Mesothelial cell of epicardium (in vitro differentiated cells): ENCODE results near the gene LIPT2. TPM values are rescaled to one million over a fixed set of nuclear protein-coding genes. Genes with fewer than 3 reads are reported as not detected.

Experiments
- DNase-seq, 2 experiments: peaks; one replicate each; pipeline ENCODE4 v3.0.0; 2021; ENCODE audit warnings: low spot score in 2 of 2; ENCODE audit not compliant: unreplicated experiment in 2 of 2
- H3K27ac Mint-ChIP-seq: 2 replicates; pipeline ENCODE4 v1.8.0; 2021; ENCODE audit warnings: mixed read lengths
- H3K27me3 Mint-ChIP-seq: 2 replicates; pipeline ENCODE4 v1.8.0; 2021; ENCODE audit warnings: low read depth, mixed read lengths
- H3K36me3 Mint-ChIP-seq: 2 replicates; pipeline ENCODE4 v1.8.0; 2021; ENCODE audit warnings: mixed read lengths
- H3K4me1 Mint-ChIP-seq: 2 replicates; pipeline ENCODE4 v1.8.0; 2021; ENCODE audit warnings: mixed read lengths
- H3K4me3 Mint-ChIP-seq: 2 replicates; pipeline ENCODE4 v1.8.0; 2021; ENCODE audit warnings: mild to moderate bottlenecking, moderate library complexity, mixed read lengths
- H3K9me3 Mint-ChIP-seq: 2 replicates; pipeline ENCODE4 v1.8.0; 2021; ENCODE audit warnings: mixed read lengths
- CTCF ChIP-seq: fragments of 200-600 bp; sonication (generic); IDR thresholded peaks from one replicate; pipeline ENCODE4 v1.5.0; 2021; ENCODE audit warnings: antibody characterized with exemption; ENCODE audit not compliant: unreplicated experiment
- total RNA-seq: library from RNA; stranded (reverse); gene quantifications from 3 replicates; pipeline ENCODE4 v1.2.1, GENCODE V29; 2021

Gene LIPT2
- total RNA-seq, 1 donor from 2014 or later = 8.7 TPM

GRCh38 chr11:74463216-74463615 is 30.3 kb downstream of the LIPT2 start:
- TF ChIP-seq CTCF = no peak
- H3K9me3 Mint-ChIP-seq = no peaks in the 10 kb centered on the region
- DNase-seq = no peak
- peaks cover 3% of the 10 kb centered on the region for H3K27me3 Mint-ChIP-seq
- H3K4me1 Mint-ChIP-seq = peaks cover 17% of the 10 kb centered on the region
- no peak overlapping the region for H3K27ac Mint-ChIP-seq
- H3K36me3 Mint-ChIP-seq = no peaks in the 10 kb centered on the region
- H3K4me3 Mint-ChIP-seq = no peak overlapping the region

GRCh38 chr11:74462631-74463030 is 30.9 kb downstream of the LIPT2 start:
- TF ChIP-seq CTCF = no peak
- Mint-ChIP-seq H3K9me3 (no peaks in the 10 kb centered on the region), H3K27me3 (peaks cover 3% of the 10 kb centered on the region), H3K27ac (no peak overlapping the region), H3K36me3 (no peaks in the 10 kb centered on the region), H3K4me3 (no peak overlapping the region), H3K4me1 (peaks cover 12% of the 10 kb centered on the region)
- DNase-seq = no peak

GRCh38 chr11:74462009-74462408 is 31.5 kb downstream of the LIPT2 start:
- Mint-ChIP-seq H3K36me3 (no peaks in the 10 kb centered on the region), H3K9me3 (no peaks in the 10 kb centered on the region), H3K27ac (no peak overlapping the region), H3K27me3 (peaks cover 3% of the 10 kb centered on the region), H3K4me3 (no peak overlapping the region), H3K4me1 (peaks cover 10% of the 10 kb centered on the region)
- DNase-seq = no peak
- TF ChIP-seq CTCF = no peak

- H3K27me3 Mint-ChIP-seq = no peaks in the 10 kb centered on the region
- no peak overlapping the region for H3K27ac Mint-ChIP-seq
- DNase-seq = no peak
- H3K4me1 Mint-ChIP-seq = no peaks in the 10 kb centered on the region
- no peak overlapping the region for H3K4me3 Mint-ChIP-seq
- H3K36me3 Mint-ChIP-seq = no peaks in the 10 kb centered on the region
- no peaks in the 10 kb centered on the region for H3K9me3 Mint-ChIP-seq
- no peak for TF ChIP-seq CTCF
Observed at GRCh38 chr11:74460481-74461154, 32.9 kb downstream of the LIPT2 start.

GRCh38 chr11:74460065-74460464 is 33.5 kb downstream of the LIPT2 start:
- no peaks in the 10 kb centered on the region for H3K9me3 Mint-ChIP-seq
- no peaks in the 10 kb centered on the region for H3K36me3 Mint-ChIP-seq
- no peak overlapping the region for H3K4me3 Mint-ChIP-seq
- H3K4me1 Mint-ChIP-seq = no peaks in the 10 kb centered on the region
- no peaks in the 10 kb centered on the region for H3K27me3 Mint-ChIP-seq
- no peak for DNase-seq
- no peak for TF ChIP-seq CTCF
- H3K27ac Mint-ChIP-seq = no peak overlapping the region

GRCh38 chr11:74459584-74459983 is 33.9 kb downstream of the LIPT2 start:
- no peak for DNase-seq
- Mint-ChIP-seq H3K36me3 (no peaks in the 10 kb centered on the region), H3K27ac (no peak overlapping the region), H3K4me1 (no peaks in the 10 kb centered on the region), H3K27me3 (no peaks in the 10 kb centered on the region), H3K9me3 (no peaks in the 10 kb centered on the region), H3K4me3 (no peak overlapping the region)
- no peak for TF ChIP-seq CTCF
